ENCODE measurements around the gene CCDC157. TPM values are rescaled to one million over a fixed set of nuclear protein-coding genes. Genes with fewer than 3 reads are reported as not detected.
"Not testable (repeated sequence)": the region's sequence is repeated elsewhere in the genome, so short reads cannot be mapped to it uniquely, and the experiment has no call there.

CCDC157 gene
- total and polyA plus RNA-seq, 5 experiments from 2014 or later = 0.66 to 4.1 (median 2.5) TPM

DNA sequence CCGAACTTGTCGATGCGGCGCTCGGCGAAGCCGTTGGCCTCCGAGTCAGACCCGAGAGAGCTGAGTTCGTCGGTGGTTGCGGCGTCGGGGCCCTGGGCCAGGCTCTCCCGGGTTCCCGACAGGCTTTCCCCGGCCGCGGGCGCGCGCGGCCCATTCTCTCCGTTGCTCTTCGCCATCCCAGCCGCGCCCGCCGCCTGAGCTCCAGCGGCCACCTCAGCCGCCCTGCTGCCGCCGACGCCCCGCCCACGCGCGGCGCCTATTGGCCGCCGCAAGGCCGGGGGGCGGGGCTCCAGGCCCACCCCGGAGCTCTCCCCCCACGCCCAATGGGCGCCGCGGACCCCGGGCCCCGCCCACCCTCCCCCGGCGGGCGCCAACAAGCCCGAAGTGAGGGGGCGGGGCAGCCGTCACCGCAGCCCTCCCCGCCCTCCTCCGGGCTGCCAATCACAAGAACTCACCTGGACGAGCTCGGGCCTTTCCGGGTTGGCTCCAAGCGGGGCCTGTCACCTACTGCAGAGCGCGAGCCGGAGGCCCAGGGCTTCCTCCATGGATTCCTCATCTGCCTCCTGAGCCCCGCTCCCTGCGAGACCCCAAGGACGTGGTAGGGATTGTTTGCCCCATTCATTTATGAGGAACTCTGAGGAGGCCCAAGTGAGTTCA is 30.0 kb upstream of the CCDC157 start, which contains the start of gene TBC1D10A:
TBC1D10A (minus strand) TSS at position 236 of the 657 bp plus-strand sequence; CDS start at position 176, 60 bp downstream.
- peak within 1 kb of the TSS; percentile 86 to 98 (median 94) for H3K27ac Mint-ChIP-seq
- peak; percentile 87 for ATAC-seq

DNA sequence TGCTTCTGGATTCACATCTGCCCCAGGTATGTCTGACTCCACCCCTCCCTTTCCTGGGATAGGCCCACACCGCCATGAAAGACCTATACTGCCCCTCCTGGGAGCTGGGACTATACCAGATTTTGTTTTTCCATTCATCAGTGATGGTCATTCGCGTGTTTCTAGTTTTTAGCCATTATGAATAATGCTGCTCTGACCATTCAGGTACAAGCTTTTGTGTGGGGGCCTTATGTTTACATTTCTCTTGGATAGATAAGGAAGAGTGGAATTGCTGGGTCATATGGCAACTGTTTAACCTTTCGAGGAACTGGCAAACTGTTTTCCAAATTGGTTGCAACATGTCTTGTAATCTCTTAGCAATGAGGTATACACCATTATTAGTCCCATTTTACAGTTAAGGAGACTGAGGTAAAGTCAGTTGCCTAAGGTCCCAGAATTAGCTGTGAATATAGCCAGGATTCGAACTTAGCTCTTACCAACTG is 28.9 kb upstream of the CCDC157 start:
- peak overlapping the region; percentile 48 to 89 (median 83) for H3K4me3 Mint-ChIP-seq
- peaks cover 0 to 40% (median 13%) of the 10 kb centered on the region in 3 donors for H3K36me3 Mint-ChIP-seq
- H3K27ac Mint-ChIP-seq = peak overlapping the region; percentile 79 to 98 (median 91)
- H3K9me3 Mint-ChIP-seq = no peaks in the 10 kb centered on the region
- ATAC-seq = no peak
- POLR2A ChIA-PET = interaction anchor here (1.3 to 18.7 kb wide), 7 partner anchors 13 to 96 kb away, joined by 3 to 424 read pairs (median 39); partner anchors contain the start of genes CASTOR1, CCDC157 and SF3A1
- no peak for DNase-seq
- H3K27me3 Mint-ChIP-seq = no peaks in the 10 kb centered on the region
- peaks cover 30 to 44% (median 42%) of the 10 kb centered on the region in 4 donors for H3K4me1 Mint-ChIP-seq

More for the DNA sequence above, 30.0 kb upstream of the CCDC157 start, which contains the start of gene TBC1D10A:
- Mint-ChIP-seq H3K9me3 (no peaks in the 10 kb centered on the region), H3K27me3 (no peaks in the 10 kb centered on the region), H3K4me1 (peaks cover 31 to 54% (median 48%) of the 10 kb centered on the region in 4 donors), H3K36me3 (peaks cover 0 to 35% (median 12%) of the 10 kb centered on the region in 3 donors), H3K4me3 (peak within 1 kb of the TSS; percentile 89 to 98 (median 92))
- DNase-seq = peak; percentile 85 to 98 (median 93)
- POLR2A ChIA-PET = interaction anchor here (0.5 to 18.7 kb wide), 17 partner anchors 12 to 959 kb away, joined by 3 to 424 read pairs (median 5); partner anchors contain the start of genes CASTOR1, CCDC157, PES1 and RNF215

- Mint-ChIP-seq H3K4me3 (peak overlapping the region in 4 of 10 donors; percentile 6 to 89 (median 50)), H3K27me3 (no peaks in the 10 kb centered on the region), H3K4me1 (peaks cover 25 to 38% (median 35%) of the 10 kb centered on the region in 4 donors), H3K27ac (peak overlapping the region in 9 of 10 donors; percentile 14 to 98 (median 85)), H3K9me3 (no peaks in the 10 kb centered on the region), H3K36me3 (peaks cover 0 to 40% (median 10%) of the 10 kb centered on the region in 3 donors)
- no peak for ATAC-seq
- POLR2A ChIA-PET = interaction anchor here (1.0 to 18.7 kb wide), 7 partner anchors 14 to 63 kb away, joined by 3 to 424 read pairs (median 39); partner anchors contain the start of genes CASTOR1, CCDC157 and SF3A1
- DNase-seq = no peak
These were observed 28.2 kb upstream of the CCDC157 start for GRCh38 chr22:30328466-30329049.

DNA sequence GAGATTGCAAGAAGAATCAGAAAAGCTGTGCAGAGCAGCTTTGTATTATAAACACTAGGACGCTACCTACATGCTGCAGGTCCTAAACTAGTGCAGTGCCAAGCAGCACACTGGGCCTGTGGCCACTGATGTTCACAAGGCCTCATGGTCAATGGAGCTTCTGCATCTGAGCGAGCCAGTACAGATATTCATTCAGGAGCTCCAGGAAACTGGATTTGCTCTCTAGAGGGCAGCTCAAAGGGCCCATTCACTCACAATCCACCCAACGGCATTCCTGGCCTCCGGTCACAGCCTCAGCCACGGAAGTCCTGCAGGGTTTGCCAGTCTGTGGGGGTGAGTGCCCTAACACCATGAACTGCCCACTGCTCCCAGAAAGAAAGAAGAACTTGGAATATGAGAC is 24.3 kb upstream of the CCDC157 start:
- no peak overlapping the region for H3K4me3 Mint-ChIP-seq
- peaks cover 0 to 75% (median 12%) of the 10 kb centered on the region in 3 donors for H3K36me3 Mint-ChIP-seq
- DNase-seq = peak in 1 of 10 donors; percentile 43
- H3K9me3 Mint-ChIP-seq = no peaks in the 10 kb centered on the region
- peak overlapping the region in 6 of 10 donors; percentile 25 to 75 (median 49) for H3K27ac Mint-ChIP-seq
- H3K4me1 Mint-ChIP-seq = peaks cover 5 to 8% (median 6%) of the 10 kb centered on the region in 4 donors
- POLR2A ChIA-PET = interaction anchor here (0.6 to 13.2 kb wide), 5 partner anchors 20 to 49 kb away, joined by 3 to 348 read pairs (median 5); partner anchors contain the start of gene CASTOR1
- no peak for ATAC-seq
- H3K27me3 Mint-ChIP-seq = no peaks in the 10 kb centered on the region

DNA sequence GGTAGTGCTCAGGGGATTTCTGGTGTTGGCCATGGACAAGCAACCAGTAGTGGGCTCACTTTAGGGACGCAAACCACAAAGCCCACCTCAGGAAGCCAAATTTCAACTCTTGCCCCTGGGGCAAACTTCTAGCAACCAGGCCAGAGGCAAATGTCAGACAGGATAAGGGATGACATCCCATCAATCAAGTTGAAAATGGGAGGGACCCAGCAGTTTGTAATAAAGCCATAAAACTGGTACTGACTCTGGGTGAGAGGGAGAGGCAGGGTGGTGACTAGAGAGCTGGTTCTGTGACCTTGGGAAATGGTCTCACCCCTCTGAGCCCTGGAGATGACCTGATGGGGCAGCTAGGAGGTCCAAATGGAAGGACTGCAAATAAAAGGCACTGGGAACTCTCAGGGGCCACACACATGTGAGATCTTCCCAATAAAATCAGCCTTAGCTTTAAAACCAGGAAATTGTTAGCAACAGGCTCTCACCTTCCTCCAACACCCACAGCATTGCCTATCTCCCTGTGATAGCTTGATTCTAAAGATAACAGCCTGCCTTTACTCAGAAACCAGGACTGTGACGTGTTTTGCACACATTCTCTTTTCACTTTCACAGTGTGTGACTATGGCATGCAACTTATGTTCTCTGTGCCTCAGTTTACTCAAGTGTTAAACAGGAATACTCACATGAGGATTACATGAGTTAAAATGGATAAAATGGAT is 23.7 kb upstream of the CCDC157 start:
- H3K4me1 Mint-ChIP-seq = peaks cover 0 to 4% (median 1%) of the 10 kb centered on the region in 4 donors
- ATAC-seq (no peak), DNase-seq (peak in 1 of 10 donors; percentile 26)
- H3K4me3 Mint-ChIP-seq = no peak overlapping the region
- H3K27me3 Mint-ChIP-seq = no peaks in the 10 kb centered on the region
- POLR2A ChIA-PET = interaction anchor here (0.6 to 13.2 kb wide), 5 partner anchors 20 to 50 kb away, joined by 3 to 348 read pairs (median 5); partner anchors contain the start of gene CASTOR1
- H3K9me3 Mint-ChIP-seq = no peaks in the 10 kb centered on the region
- peaks cover 0 to 81% (median 17%) of the 10 kb centered on the region in 3 donors for H3K36me3 Mint-ChIP-seq
- peak overlapping the region in 5 of 10 donors; percentile 25 to 75 (median 43) for H3K27ac Mint-ChIP-seq

- H3K27ac Mint-ChIP-seq = peak overlapping the region in 4 of 10 donors; percentile 19 to 89 (median 39)
- no peak overlapping the region for H3K4me3 Mint-ChIP-seq
- DNase-seq = no peak
- no peak for ATAC-seq
- peaks cover 0 to 3% (median under 1%) of the 10 kb centered on the region in 4 donors for H3K4me1 Mint-ChIP-seq
- peaks cover 0 to 86% (median 17%) of the 10 kb centered on the region in 3 donors for H3K36me3 Mint-ChIP-seq
- POLR2A ChIA-PET = interaction anchor here (1.6 to 13.2 kb wide), 2 partner anchors 25 to 41 kb away, joined by 5 to 348 read pairs; partner anchors contain the start of gene CASTOR1
- H3K27me3 Mint-ChIP-seq = no peaks in the 10 kb centered on the region
- H3K9me3 Mint-ChIP-seq = no peaks in the 10 kb centered on the region
These were observed 23.1 kb upstream of the CCDC157 start for GRCh38 chr22:30333707-30334087.

GRCh38 chr22:30334646-30335045 is 22.2 kb upstream of the CCDC157 start:
- peak in 1 of 10 donors; percentile 8 for DNase-seq
- POLR2A ChIA-PET = interaction anchor here (1.0 to 1.5 kb wide), 4 partner anchors 11 to 87 kb away, joined by 3 to 6 read pairs (median 4); partner anchors contain the start of gene CASTOR1
- Mint-ChIP-seq H3K27ac (peak overlapping the region in 6 of 10 donors; percentile 5 to 70 (median 43)), H3K4me3 (no peak overlapping the region), H3K36me3 (peaks cover 0 to 94% (median 22%) of the 10 kb centered on the region in 3 donors), H3K9me3 (no peaks in the 10 kb centered on the region), H3K27me3 (no peaks in the 10 kb centered on the region), H3K4me1 (peaks cover 0 to 3% (median under 1%) of the 10 kb centered on the region in 4 donors)
- no peak for ATAC-seq

- ATAC-seq (no peak), DNase-seq (peak in 1 of 10 donors; percentile 13)
- H3K36me3 Mint-ChIP-seq = peaks cover 0 to 94% (median 22%) of the 10 kb centered on the region in 3 donors
- H3K4me3 Mint-ChIP-seq = no peak overlapping the region
- H3K9me3 Mint-ChIP-seq = no peaks in the 10 kb centered on the region
- POLR2A ChIA-PET = interaction anchor here (0.5 to 2.8 kb wide), 7 partner anchors 12 to 86 kb away, joined by 3 to 12 read pairs (median 5); partner anchors contain the start of genes CASTOR1, CCDC157 and SF3A1
- no peaks in the 10 kb centered on the region for H3K27me3 Mint-ChIP-seq
- H3K4me1 Mint-ChIP-seq = peaks cover 0 to 3% (median under 1%) of the 10 kb centered on the region in 4 donors
- H3K27ac Mint-ChIP-seq = peak overlapping the region in 6 of 10 donors; percentile 29 to 60 (median 38)
These were observed 21.6 kb upstream of the CCDC157 start for GRCh38 chr22:30335236-30335635.

GRCh38 chr22:30336752-30337460 is 19.9 kb upstream of the CCDC157 start:
- H3K27me3 Mint-ChIP-seq = no peaks in the 10 kb centered on the region
- H3K27ac Mint-ChIP-seq = peak overlapping the region in 5 of 10 donors; percentile 27 to 81 (median 44)
- peaks cover 0 to 99% (median 24%) of the 10 kb centered on the region in 3 donors for H3K36me3 Mint-ChIP-seq
- no peak for DNase-seq
- peaks cover 0 to 6% (median under 1%) of the 10 kb centered on the region in 4 donors for H3K4me1 Mint-ChIP-seq
- no peaks in the 10 kb centered on the region for H3K9me3 Mint-ChIP-seq
- H3K4me3 Mint-ChIP-seq = no peak overlapping the region
- no peak for ATAC-seq
- POLR2A ChIA-PET = interaction anchor here (0.7 to 2.8 kb wide), 4 partner anchors 13 to 48 kb away, joined by 3 to 12 read pairs (median 4); partner anchors contain the start of genes CASTOR1, CCDC157 and SF3A1

- peaks cover 0 to 100% (median 27%) of the 10 kb centered on the region in 3 donors for H3K36me3 Mint-ChIP-seq
- H3K4me1 Mint-ChIP-seq = peaks cover 0 to 6% (median 2%) of the 10 kb centered on the region in 4 donors
- H3K27me3 Mint-ChIP-seq = no peaks in the 10 kb centered on the region
- ATAC-seq (no peak), DNase-seq (peak in 1 of 10 donors; percentile 18)
- peak overlapping the region in 3 of 10 donors; percentile 32 to 61 (median 48) for H3K27ac Mint-ChIP-seq
- H3K9me3 Mint-ChIP-seq = no peaks in the 10 kb centered on the region
- no peak overlapping the region for H3K4me3 Mint-ChIP-seq
- POLR2A ChIA-PET = interaction anchor here (1.9 to 2.8 kb wide), 2 partner anchors 19 to 48 kb away, joined by 5 to 12 read pairs; partner anchors contain the start of genes CASTOR1, CCDC157 and SF3A1
These were observed 19.4 kb upstream of the CCDC157 start for GRCh38 chr22:30337461-30337778.

DNA sequence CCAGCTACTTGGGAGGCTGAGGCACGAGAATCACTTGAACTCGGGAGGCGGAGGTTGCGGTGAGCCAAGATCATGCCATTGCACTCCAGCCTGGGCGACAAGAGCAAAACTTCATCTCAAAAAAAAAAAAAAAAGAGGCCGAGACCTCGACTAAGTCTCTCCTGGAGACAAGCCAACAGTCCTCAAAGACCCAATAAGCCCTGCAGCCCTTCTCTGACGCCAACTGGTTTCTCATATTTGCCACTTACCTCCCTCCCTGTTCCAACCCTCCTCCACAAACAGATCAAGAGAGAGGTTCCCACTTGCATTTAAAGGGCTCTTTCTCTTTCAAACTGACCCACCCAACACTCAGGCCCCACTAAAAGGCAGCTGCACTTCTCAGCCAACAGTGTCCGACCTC is 18.5 kb upstream of the CCDC157 start:
- POLR2A ChIA-PET, DNase-seq, H3K9me3 Mint-ChIP-seq, H3K4me3 Mint-ChIP-seq, H3K27me3 Mint-ChIP-seq, ATAC-seq, H3K4me1 Mint-ChIP-seq: not testable (repeated sequence)
- H3K27ac Mint-ChIP-seq = peak overlapping the region in 3 of 10 donors; percentile 27 to 72 (median 29)
- peaks cover 0 to 100% (median 29%) of the 10 kb centered on the region in 3 donors for H3K36me3 Mint-ChIP-seq
